Naive thymus-derived CD4-positive, alpha-beta T cell (primary cell): ENCODE results near the gene RAD51B. TPM values are rescaled to one million over a fixed set of nuclear protein-coding genes. Genes with fewer than 3 reads are reported as not detected.

Source experiments
- ATAC-seq: fragments of 150-1000 bp; cut with Tn5 transposase; 2 replicates; pipeline ENCODE4 v1.10.0; 2021; ENCODE audit warnings: mild to moderate bottlenecking, moderate library complexity
- CTCF ChIA-PET: fragments of 350-600 bp; sonication (Branson Sonifier 250); formaldehyde crosslinking; loops from one replicate; lab custom pipeline; 2021; ENCODE audit warnings: antibody characterized with exemption; lab: Charles Lee
- POLR2A ChIA-PET: fragments of 350-600 bp; sonication (Branson Sonifier 250); formaldehyde crosslinking; loops from one replicate; lab custom pipeline; 2021; ENCODE audit warnings: antibody characterized with exemption, inconsistent platforms; lab: Charles Lee
- DNase-seq, 9 donors: peaks; one replicate each; pipeline versions ENCODE4 v3.0.0 to v3.0.0-alpha.2; 2020 to 2022; ENCODE audit warnings: mixed read lengths in 1 of 9
- H3K27ac ChIP-seq: one replicate; pipeline ENCODE4 v1.7.0; 2013; ENCODE audit warnings: mild to moderate bottlenecking, low read depth, low read length, moderate library complexity
- H3K27me3 ChIP-seq, 2 donors: one replicate each; pipeline ENCODE4 v1.7.0; 2013; ENCODE audit warnings: low read length in 2 of 2, mild to moderate bottlenecking in 2 of 2, moderate library complexity in 2 of 2; ENCODE audit not compliant: control insufficient read depth in 2 of 2, insufficient read depth in 2 of 2
- H3K36me3 ChIP-seq, 3 experiments: 1 replicate in 2 of 3; 2 replicates in 1 of 3; pipeline ENCODE4 v1.7.0; 2013; ENCODE audit warnings: low read length in 3 of 3, mild to moderate bottlenecking in 3 of 3, moderate library complexity in 1 of 3; ENCODE audit not compliant: insufficient read depth in 3 of 3, control insufficient read depth in 2 of 3
- H3K4me1 ChIP-seq, 2 donors: one replicate each; pipeline ENCODE4 v1.7.0; 2013; ENCODE audit warnings: low read length in 2 of 2, mild to moderate bottlenecking in 2 of 2, moderate library complexity in 1 of 2; ENCODE audit not compliant: control insufficient read depth in 2 of 2, insufficient read depth in 2 of 2
- H3K4me3 ChIP-seq: 2 replicates; pipeline ENCODE4 v1.7.0; 2013; ENCODE audit warnings: mild to moderate bottlenecking, low read length
- H3K9me3 ChIP-seq, 3 experiments: 1 replicate in 2 of 3; 2 replicates in 1 of 3; pipeline ENCODE4 v1.7.0; 2013; ENCODE audit warnings: low read length in 3 of 3; ENCODE audit not compliant: control insufficient read depth in 2 of 3
- H3K27ac Mint-ChIP-seq, 9 donors: one replicate each; pipeline ENCODE4 v1.8.0; 2020 to 2022; ENCODE audit warnings: mixed read lengths in 9 of 9, mild to moderate bottlenecking in 8 of 9, moderate library complexity in 5 of 9, inconsistent platforms in 2 of 9
- H3K27me3 Mint-ChIP-seq, 5 donors: one replicate each; pipeline ENCODE4 v1.8.0; 2021 to 2022; ENCODE audit warnings: mixed read lengths in 5 of 5, mild to moderate bottlenecking in 1 of 5
- H3K36me3 Mint-ChIP-seq, 5 donors: one replicate each; pipeline ENCODE4 v1.8.0; 2020 to 2022; ENCODE audit warnings: mixed read lengths in 5 of 5, mild to moderate bottlenecking in 3 of 5, inconsistent platforms in 1 of 5
- H3K4me1 Mint-ChIP-seq, 7 donors: one replicate each; pipeline ENCODE4 v1.8.0; 2020 to 2022; ENCODE audit warnings: mixed read lengths in 7 of 7, mild to moderate bottlenecking in 3 of 7, inconsistent platforms in 1 of 7
- H3K4me3 Mint-ChIP-seq, 10 donors: one replicate each; pipeline ENCODE4 v1.8.0; 2020 to 2022; ENCODE audit warnings: mild to moderate bottlenecking in 10 of 10, mixed read lengths in 10 of 10, moderate library complexity in 6 of 10, inconsistent platforms in 2 of 10
- H3K9me3 Mint-ChIP-seq, 11 donors: one replicate each; pipeline ENCODE4 v1.8.0; 2020 to 2022; ENCODE audit warnings: mixed read lengths in 11 of 11, mild to moderate bottlenecking in 4 of 11, inconsistent platforms in 1 of 11, moderate library complexity in 1 of 11
- intact Hi-C, 2 donors: fragments of 100-400 bp; cut with micrococcal nuclease; formaldehyde crosslinking; loops; one replicate each; pipeline ENCODE4 v1.15.1; 2023
- polyA plus RNA-seq, 2 donors: library from polyadenylated mRNA; unstranded; fragments of 300-500 nt; fragmentation: Illumina TruSeq; gene quantifications; one replicate each; pipeline ENCODE4 v1.2.3, GENCODE V29; 2021
- total RNA-seq, 6 experiments: library from RNA in 5 of 6; stranded (reverse) in 5 of 6; gene quantifications; 1 replicate in 5 of 6; 2 replicates in 1 of 6; pipeline ENCODE4 v1.2.3 and lab custom pipeline; 2021 to 2026

The RAD51B gene
- total and polyA plus RNA-seq, 7 experiments from 2014 or later: 15.0 to 42.2 (median 28.8) TPM

DNA sequence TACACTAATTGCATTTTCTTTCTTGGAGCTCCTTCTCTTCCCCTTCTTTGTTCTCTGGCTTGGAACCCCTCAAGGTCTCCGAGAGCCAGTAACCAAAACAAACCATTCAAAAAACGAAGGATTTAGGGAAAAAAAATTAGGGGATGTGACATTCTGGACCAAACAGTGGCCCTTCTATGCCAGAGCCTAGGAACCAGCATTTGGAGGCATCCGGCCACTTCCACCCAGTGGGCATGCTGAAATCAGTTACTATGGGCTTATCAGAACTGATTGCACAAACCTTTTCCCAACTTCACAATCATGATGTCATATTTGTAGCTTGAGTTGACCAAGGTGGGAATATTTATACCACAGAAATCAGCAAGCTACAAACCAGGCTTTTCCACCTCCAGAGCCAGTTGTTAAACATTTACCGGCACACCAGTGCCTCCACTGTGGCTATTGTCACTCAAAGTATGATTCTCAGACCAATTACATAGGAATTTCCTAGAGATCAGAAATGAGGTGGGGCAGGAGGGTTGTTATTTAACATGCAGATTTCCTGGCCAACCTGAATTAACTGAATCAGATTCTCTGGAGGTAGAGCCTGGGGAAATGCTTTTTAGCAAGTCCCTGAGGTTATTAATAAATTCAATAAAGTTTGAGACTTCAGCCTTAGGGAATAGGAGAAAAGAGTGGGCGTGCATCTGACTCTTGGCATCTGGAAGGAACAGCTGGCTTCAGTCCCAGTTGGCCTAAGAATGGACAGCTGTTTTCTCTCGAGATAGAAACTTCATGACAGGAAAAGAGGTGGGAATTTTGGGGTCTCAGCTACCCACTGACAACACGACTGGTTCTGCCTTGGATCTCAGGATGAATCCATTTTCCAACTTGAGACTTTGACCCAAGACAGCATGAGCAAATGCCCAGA is 699.4 kb downstream of the RAD51B start:
- Histone ChIP-seq H3K36me3 (no peaks in the 10 kb centered on the region), H3K4me1 (peaks cover 0 to 26% of the 10 kb centered on the region in 2 donors), H3K27ac (peak overlapping the region; percentile 19), H3K9me3 (no peaks in the 10 kb centered on the region), H3K4me3 (peak overlapping the region; percentile 24), H3K27me3 (no peaks in the 10 kb centered on the region)
- intact Hi-C loops: no loop called here
- no peak for ATAC-seq
- H3K4me1 Mint-ChIP-seq: peaks cover 5 to 63% (median 43%) of the 10 kb centered on the region in 7 donors
- H3K27me3 Mint-ChIP-seq: no peaks in the 10 kb centered on the region
- peak overlapping the region in 8 of 10 donors; percentile 16 to 74 (median 66) for H3K4me3 Mint-ChIP-seq
- H3K9me3 Mint-ChIP-seq: no peaks in the 10 kb centered on the region
- ChIA-PET CTCF (interaction anchor here (1.1 to 2.1 kb wide), 6 partner anchors 9 to 270 kb away, joined by 3 to 10 read pairs (median 4); no protein-coding TSS in a partner anchor), POLR2A (interaction anchor here (0.9 to 6.9 kb wide), 8 partner anchors 8 to 301 kb away, joined by 4 to 63 read pairs (median 4); no protein-coding TSS in a partner anchor)
- no peak for DNase-seq
- H3K27ac Mint-ChIP-seq: peak overlapping the region in 7 of 9 donors; percentile 2 to 82 (median 64)
- H3K36me3 Mint-ChIP-seq: peaks cover 0 to 1% (median 0%) of the 10 kb centered on the region in 5 donors

DNA sequence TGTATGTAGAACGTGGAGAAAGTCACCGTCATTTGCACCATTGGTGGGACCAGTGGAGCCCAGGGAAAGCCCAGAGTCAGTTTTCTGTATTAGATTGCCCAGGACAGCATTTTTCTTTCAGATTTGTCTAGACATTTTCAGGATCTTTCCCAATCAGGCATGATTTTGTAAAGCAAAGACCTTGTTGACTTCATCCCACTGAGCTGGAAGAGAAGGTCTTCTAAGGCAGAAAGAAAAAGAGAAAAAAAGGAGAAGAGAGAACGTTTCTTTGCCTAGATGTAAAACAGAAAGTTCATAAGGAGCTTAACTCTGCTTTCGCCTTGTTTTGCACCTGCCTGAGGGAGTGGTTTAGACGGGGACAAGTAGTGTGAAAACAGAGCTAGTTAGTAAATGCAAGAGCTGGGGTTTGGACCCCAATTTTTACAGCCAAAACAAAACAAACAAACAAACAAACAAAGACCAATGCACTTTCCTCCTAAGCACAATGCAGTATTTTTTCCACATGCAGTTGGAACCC is 700.1 kb downstream of the RAD51B start:
- no peaks in the 10 kb centered on the region for H3K36me3 ChIP-seq
- H3K4me1 ChIP-seq: peaks cover 0 to 24% of the 10 kb centered on the region in 2 donors
- Mint-ChIP-seq H3K4me1 (peaks cover 5 to 57% (median 37%) of the 10 kb centered on the region in 7 donors), H3K27me3 (no peaks in the 10 kb centered on the region), H3K9me3 (peaks cover 0 to under 1% (median 0%) of the 10 kb centered on the region in 11 donors), H3K4me3 (peak overlapping the region in 8 of 10 donors; percentile 16 to 74 (median 66)), H3K36me3 (peaks cover 0 to 5% (median 2%) of the 10 kb centered on the region in 5 donors), H3K27ac (peak overlapping the region in 8 of 9 donors; percentile 43 to 89 (median 68))
- H3K4me3 ChIP-seq: peak overlapping the region; percentile 24
- intact Hi-C loops: no loop called here
- H3K9me3 ChIP-seq: no peaks in the 10 kb centered on the region
- no peaks in the 10 kb centered on the region for H3K27me3 ChIP-seq
- H3K27ac ChIP-seq: peak overlapping the region; percentile 19
- ATAC-seq (no peak), DNase-seq (peak in 1 of 9 donors; percentile 25)
- CTCF ChIA-PET: interaction anchor here (0.9 to 1.7 kb wide), 5 partner anchors 10 to 271 kb away, joined by 3 to 5 read pairs (median 4); no protein-coding TSS in a partner anchor
- POLR2A ChIA-PET: interaction anchor here (0.7 to 6.9 kb wide), 10 partner anchors 8 to 301 kb away, joined by 3 to 63 read pairs (median 4); no protein-coding TSS in a partner anchor

DNA sequence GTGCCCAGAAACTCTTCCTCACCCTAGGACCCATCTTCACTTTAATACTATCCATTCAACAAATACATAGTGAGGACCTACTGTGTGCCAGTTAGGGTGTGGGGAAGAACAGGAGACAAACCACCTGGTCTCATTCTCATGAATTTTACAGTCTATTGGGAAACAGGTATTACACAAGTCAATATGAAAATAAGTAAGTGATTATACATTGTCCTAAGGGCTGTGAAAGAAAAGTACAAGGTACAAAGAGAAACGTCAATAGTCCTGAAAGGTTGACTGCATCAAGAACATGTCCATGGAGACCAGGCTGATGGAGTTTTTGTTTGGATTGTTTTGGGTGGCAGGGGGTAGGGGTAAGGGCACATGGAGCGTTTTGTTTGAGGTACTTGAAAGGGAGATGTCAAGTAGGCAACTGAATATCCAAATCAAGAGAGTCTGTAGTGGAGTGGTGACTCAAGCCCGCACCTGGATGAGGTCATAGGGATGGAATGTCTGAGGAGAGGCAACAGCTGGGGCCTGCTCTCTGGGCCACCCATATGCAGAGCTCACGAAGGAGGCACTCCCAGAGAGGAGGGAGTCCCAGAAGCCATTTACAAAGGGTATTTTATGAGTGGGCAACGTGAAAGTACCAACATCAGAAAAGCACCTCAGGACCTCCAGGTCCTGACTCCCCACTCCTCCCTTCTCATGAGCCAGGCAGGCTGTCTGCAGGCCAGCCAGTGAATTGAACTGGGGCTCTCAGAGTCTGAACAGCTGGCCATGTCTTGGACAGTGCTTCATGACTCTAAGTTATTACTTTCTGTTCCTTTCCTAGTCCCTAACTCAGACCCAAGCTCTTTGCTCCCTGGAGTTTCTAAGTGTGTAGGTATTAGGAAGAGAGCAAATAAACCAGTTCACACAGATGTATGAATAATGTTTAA is 701.3 kb downstream of the RAD51B start:
- H3K27ac Mint-ChIP-seq: peak overlapping the region in 3 of 9 donors; percentile 49 to 69 (median 66)
- CTCF ChIA-PET: interaction anchor here (0.9 to 1.7 kb wide), 5 partner anchors 9 to 272 kb away, joined by 3 to 5 read pairs (median 4); no protein-coding TSS in a partner anchor

GRCh38 chr14:68521557-68521901 is 702.0 kb downstream of the RAD51B start:
- H3K4me3 Mint-ChIP-seq: no peak overlapping the region
- H3K4me1 Mint-ChIP-seq: peaks cover 5 to 49% (median 37%) of the 10 kb centered on the region in 7 donors
- POLR2A ChIA-PET: interaction anchor here (0.6 to 6.9 kb wide), 3 partner anchors 14 to 825 kb away, joined by 4 to 63 read pairs (median 4); no protein-coding TSS in a partner anchor
- no peak overlapping the region for H3K4me3 ChIP-seq
- ATAC-seq (no peak), DNase-seq (no peak)
- peak overlapping the region in 3 of 9 donors; percentile 21 to 49 (median 32) for H3K27ac Mint-ChIP-seq
- H3K9me3 ChIP-seq: no peaks in the 10 kb centered on the region
- no peaks in the 10 kb centered on the region for H3K27me3 Mint-ChIP-seq
- intact Hi-C loops: no loop called here
- H3K27ac ChIP-seq: no peak overlapping the region
- H3K36me3 Mint-ChIP-seq: peaks cover 0 to 7% (median 4%) of the 10 kb centered on the region in 5 donors
- peaks cover 0 to 3% (median 0%) of the 10 kb centered on the region in 11 donors for H3K9me3 Mint-ChIP-seq
- CTCF ChIA-PET: no interaction called here
- H3K27me3 ChIP-seq: no peaks in the 10 kb centered on the region
- H3K36me3 ChIP-seq: no peaks in the 10 kb centered on the region
- peaks cover 0 to 24% of the 10 kb centered on the region in 2 donors for H3K4me1 ChIP-seq

More for the DNA sequence above, 701.3 kb downstream of the RAD51B start:
- no peaks in the 10 kb centered on the region for H3K9me3 ChIP-seq
- H3K36me3 ChIP-seq: no peaks in the 10 kb centered on the region
- no peaks in the 10 kb centered on the region for H3K27me3 ChIP-seq
- no peaks in the 10 kb centered on the region for H3K27me3 Mint-ChIP-seq
- no peak for ATAC-seq
- intact Hi-C loops: no loop called here
- no peak for DNase-seq
- peaks cover 0 to 3% (median 0%) of the 10 kb centered on the region in 11 donors for H3K9me3 Mint-ChIP-seq
- H3K27ac ChIP-seq: no peak overlapping the region
- no peak overlapping the region for H3K4me3 ChIP-seq
- H3K4me1 ChIP-seq: peaks cover 0 to 24% of the 10 kb centered on the region in 2 donors
- no peak overlapping the region for H3K4me3 Mint-ChIP-seq
- POLR2A ChIA-PET: interaction anchor here (0.6 to 6.9 kb wide), 7 partner anchors 8 to 824 kb away, joined by 3 to 63 read pairs (median 4); no protein-coding TSS in a partner anchor
- peaks cover 0 to 7% (median 4%) of the 10 kb centered on the region in 5 donors for H3K36me3 Mint-ChIP-seq
- peaks cover 5 to 52% (median 37%) of the 10 kb centered on the region in 7 donors for H3K4me1 Mint-ChIP-seq

DNA sequence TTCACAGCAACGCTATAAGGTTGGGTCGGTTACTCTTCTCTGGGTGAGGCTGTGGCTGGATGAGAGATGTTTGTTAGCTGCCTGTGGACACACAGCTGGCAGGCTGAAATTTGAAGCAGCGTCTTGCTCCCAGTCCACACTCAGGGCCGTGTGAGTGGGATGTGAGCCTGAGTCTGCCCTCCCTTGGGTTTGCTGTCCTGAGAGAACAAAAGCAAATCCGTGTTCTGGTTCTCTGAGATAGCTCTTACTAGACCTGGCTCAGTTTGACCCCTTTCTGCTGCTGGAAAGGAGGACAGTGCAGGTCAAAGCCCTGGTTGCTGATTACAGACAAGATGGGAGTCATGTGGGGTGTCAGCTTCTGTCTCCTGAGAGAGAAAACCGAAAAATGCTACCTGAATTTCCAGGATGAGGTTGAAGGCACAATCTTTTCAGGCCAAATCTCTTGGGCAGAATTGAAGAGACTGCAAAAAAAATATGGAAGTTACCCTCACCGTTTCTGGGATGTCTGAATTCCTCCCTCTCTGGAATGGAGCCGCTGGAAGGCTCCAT is 702.5 kb downstream of the RAD51B start:
- H3K4me1 Mint-ChIP-seq: peaks cover 3 to 44% (median 34%) of the 10 kb centered on the region in 7 donors

More for the DNA sequence above, 702.5 kb downstream of the RAD51B start:
- Mint-ChIP-seq H3K4me3 (no peak overlapping the region), H3K27ac (peak overlapping the region in 2 of 9 donors; percentile 76 to 85), H3K9me3 (peaks cover 0 to 3% (median 0%) of the 10 kb centered on the region in 11 donors), H3K27me3 (no peaks in the 10 kb centered on the region), H3K36me3 (peaks cover 0 to 7% (median 4%) of the 10 kb centered on the region in 5 donors)
- H3K4me1 ChIP-seq: peaks cover 0 to 24% of the 10 kb centered on the region in 2 donors
- ChIA-PET POLR2A (interaction anchor here (1.4 to 6.9 kb wide), 3 partner anchors 8 to 263 kb away, joined by 4 to 63 read pairs (median 5); no protein-coding TSS in a partner anchor), CTCF (interaction anchor here (0.6 kb wide), 1 partner anchor 256 kb away, joined by 4 read pairs; no protein-coding TSS in a partner anchor)
- H3K27ac ChIP-seq: no peak overlapping the region
- H3K27me3 ChIP-seq: no peaks in the 10 kb centered on the region
- DNase-seq: no peak
- intact Hi-C loops: no loop called here
- no peaks in the 10 kb centered on the region for H3K9me3 ChIP-seq
- H3K36me3 ChIP-seq: no peaks in the 10 kb centered on the region
- H3K4me3 ChIP-seq: no peak overlapping the region
- ATAC-seq: no peak
